DND-41 (cell line): ENCODE results near the gene MYBL2.

Experiments used
- ATAC-seq: fragments of 200-7000 bp; cut with Tn5 transposase; 3 replicates; pipeline ENCODE4 v1.9.1; 2021; ENCODE audit warnings: low read depth; ENCODE audit not compliant: insufficient read depth
- DNase-seq: peaks from one replicate; pipeline ENCODE4 v3.0.0-alpha.2; 2020
- H2AFZ ChIP-seq: 2 replicates; pipeline ENCODE4 v1.6.0; 2012; ENCODE audit warnings: low read depth, low read length
- H3K27ac ChIP-seq: 2 replicates; pipeline ENCODE4 v1.5.1; 2012; ENCODE audit warnings: low read length, inconsistent platforms
- H3K27me3 ChIP-seq: fragments of 200-600 bp; sonication (generic); 2 replicates; pipeline ENCODE4 v1.6.0; 2012; ENCODE audit warnings: low read length, mild to moderate bottlenecking, inconsistent platforms; ENCODE audit not compliant: insufficient read depth, poor library complexity
- H3K36me3 ChIP-seq: 2 replicates; pipeline ENCODE4 v1.5.1; 2012; ENCODE audit warnings: low read length, inconsistent platforms; ENCODE audit not compliant: insufficient read depth
- H3K4me1 ChIP-seq: 2 replicates; pipeline ENCODE4 v1.5.1; 2012; ENCODE audit warnings: mild to moderate bottlenecking, low read length; ENCODE audit not compliant: insufficient read depth
- H3K4me2 ChIP-seq: 2 replicates; pipeline ENCODE4 v1.6.0; 2012; ENCODE audit warnings: mild to moderate bottlenecking, moderate library complexity, low read length, inconsistent platforms; ENCODE audit not compliant: insufficient read depth
- H3K4me3 ChIP-seq, 2 experiments: fragments of 200-600 bp in 1 of 2; shearing (Covaris generic) in 1 of 2; 2 replicates each; pipeline ENCODE4 v1.5.1; 2012 to 2016; ENCODE audit warnings: inconsistent platforms in 2 of 2, low read length in 2 of 2, mild to moderate bottlenecking in 2 of 2, low read depth in 1 of 2, moderate library complexity in 1 of 2
- H3K79me2 ChIP-seq: 2 replicates; pipeline ENCODE4 v1.6.0; 2012; ENCODE audit warnings: low read length, inconsistent platforms; ENCODE audit not compliant: insufficient read depth
- H3K9ac ChIP-seq: 2 replicates; pipeline ENCODE4 v1.6.0; 2012; ENCODE audit warnings: low read depth, mild to moderate bottlenecking, inconsistent platforms, low read length, moderate library complexity
- H3K9me3 ChIP-seq: 2 replicates; pipeline ENCODE4 v1.5.1; 2012; ENCODE audit warnings: low read length, moderate library complexity, mild to moderate bottlenecking, inconsistent platforms; ENCODE audit not compliant: insufficient read depth, severe bottlenecking
- H4K20me1 ChIP-seq: 2 replicates; pipeline ENCODE4 v1.6.0; 2012; ENCODE audit warnings: low read length; ENCODE audit not compliant: insufficient read depth
- CTCF ChIP-seq: IDR thresholded peaks from 2 replicates; pipeline ENCODE4 v1.5.1; 2012; ENCODE audit warnings: borderline replicate concordance, low read length, moderate library complexity, mild to moderate bottlenecking; ENCODE audit not compliant: poor library complexity, severe bottlenecking; ENCODE audit errors: extremely low read depth
- EZH2 ChIP-seq: IDR thresholded peaks from 3 replicates; pipeline ENCODE4 v1.6.1; 2012; ENCODE audit warnings: borderline replicate concordance, low read depth, mild to moderate bottlenecking, moderate library complexity, low read length, inconsistent platforms; ENCODE audit not compliant: severe bottlenecking

Gene MYBL2

GRCh38 chr20:43686820-43687219 is 19.9 kb downstream of the MYBL2 start:
- H3K27me3 ChIP-seq: no peaks in the 10 kb centered on the region
- H3K4me3 ChIP-seq: no peak overlapping the region
- no peak overlapping the region for H2AFZ ChIP-seq
- H3K9me3 ChIP-seq: no peaks in the 10 kb centered on the region
- TF ChIP-seq CTCF: no peak
- TF ChIP-seq EZH2: no peak
- no peak overlapping the region for H3K4me2 ChIP-seq
- ATAC-seq (no peak), DNase-seq (no peak)
- no peak overlapping the region for H3K9ac ChIP-seq
- peaks cover 88% of the 10 kb centered on the region for H3K36me3 ChIP-seq
- peaks cover 72% of the 10 kb centered on the region for H4K20me1 ChIP-seq
- no peak overlapping the region for H3K27ac ChIP-seq
- no peaks in the 10 kb centered on the region for H3K4me1 ChIP-seq
- H3K79me2 ChIP-seq: peaks cover 62% of the 10 kb centered on the region

- peaks cover 67% of the 10 kb centered on the region for H4K20me1 ChIP-seq
- H3K27ac ChIP-seq: no peak overlapping the region
- H3K4me2 ChIP-seq: no peak overlapping the region
- no peaks in the 10 kb centered on the region for H3K4me1 ChIP-seq
- ATAC-seq (no peak), DNase-seq (no peak)
- H3K79me2 ChIP-seq: peaks cover 62% of the 10 kb centered on the region
- TF ChIP-seq CTCF (no peak), EZH2 (no peak)
- H3K4me3 ChIP-seq: no peak overlapping the region
- H3K9me3 ChIP-seq: no peaks in the 10 kb centered on the region
- H3K36me3 ChIP-seq: peaks cover 84% of the 10 kb centered on the region
- no peaks in the 10 kb centered on the region for H3K27me3 ChIP-seq
- no peak overlapping the region for H2AFZ ChIP-seq
- no peak overlapping the region for H3K9ac ChIP-seq
Measured at GRCh38 chr20:43689165-43689564, 22.3 kb downstream of the MYBL2 start.

GRCh38 chr20:43690943-43691598 is 24.2 kb downstream of the MYBL2 start:
- Histone ChIP-seq H3K4me2 (no peak overlapping the region), H4K20me1 (peaks cover 71% of the 10 kb centered on the region), H3K4me1 (no peaks in the 10 kb centered on the region), H3K27me3 (no peaks in the 10 kb centered on the region), H3K36me3 (peaks cover 93% of the 10 kb centered on the region), H3K9ac (no peak overlapping the region), H2AFZ (no peak overlapping the region), H3K9me3 (no peaks in the 10 kb centered on the region), H3K27ac (no peak overlapping the region), H3K4me3 (no peak overlapping the region), H3K79me2 (peaks cover 73% of the 10 kb centered on the region)
- no peak for ATAC-seq
- no peak for TF ChIP-seq CTCF
- TF ChIP-seq EZH2: no peak
- DNase-seq: no peak
